ENCODE measurements around the gene FHOD3.

The FHOD3 gene

GRCh38 chr18:36386150-36386920 is 88.8 kb downstream of the FHOD3 start:
- no peak overlapping the region for H3K4me3 ChIP-seq (replicated peaks; ENCODE audit: low read depth, low read length)
- no peak for DNase-seq (ENCODE audit: extremely low read depth, low read depth)
- no peak for TF ChIP-seq CTCF (IDR thresholded peaks at IDR 0.05; ENCODE audit: low read depth, low read length, missing control alignments)

- no peak overlapping the region for H3K4me3 ChIP-seq (replicated peaks; ENCODE audit: low read depth, low read length)
- no peak for DNase-seq (ENCODE audit: extremely low read depth, low read depth)
- TF ChIP-seq CTCF (IDR thresholded peaks at IDR 0.05; ENCODE audit: low read depth, low read length, missing control alignments) = no peak
Observed at GRCh38 chr18:36387310-36387709, 89.8 kb downstream of the FHOD3 start.

GRCh38 chr18:36388310-36388709 is 90.8 kb downstream of the FHOD3 start:
- no peak for DNase-seq (ENCODE audit: extremely low read depth, low read depth)
- no peak for TF ChIP-seq CTCF (IDR thresholded peaks at IDR 0.05; ENCODE audit: low read depth, low read length, missing control alignments)
- no peak overlapping the region for H3K4me3 ChIP-seq (replicated peaks; ENCODE audit: low read depth, low read length)

GRCh38 chr18:36389027-36389426 is 91.5 kb downstream of the FHOD3 start:
- no peak for TF ChIP-seq CTCF (IDR thresholded peaks at IDR 0.05; ENCODE audit: low read depth, low read length, missing control alignments)
- no peak for DNase-seq (ENCODE audit: extremely low read depth, low read depth)
- H3K4me3 ChIP-seq (replicated peaks; ENCODE audit: low read depth, low read length) = no peak overlapping the region

- TF ChIP-seq CTCF (IDR thresholded peaks at IDR 0.05; ENCODE audit: low read depth, low read length, missing control alignments) = no peak
- H3K4me3 ChIP-seq (replicated peaks; ENCODE audit: low read depth, low read length) = no peak overlapping the region
- DNase-seq (ENCODE audit: extremely low read depth, low read depth) = no peak
Observed at GRCh38 chr18:36389811-36390581, 92.5 kb downstream of the FHOD3 start.

- DNase-seq (ENCODE audit: extremely low read depth, low read depth) = no peak
- no peak for TF ChIP-seq CTCF (IDR thresholded peaks at IDR 0.05; ENCODE audit: low read depth, low read length, missing control alignments)
- H3K4me3 ChIP-seq (replicated peaks; ENCODE audit: low read depth, low read length) = no peak overlapping the region
Observed at GRCh38 chr18:36391426-36392145, 94.1 kb downstream of the FHOD3 start.

All from HFF-Myc (cell line).